ENCODE results near the gene DDX24.
A peak's percentile ranks its signal among the peaks of the same experiment; 100 is the strongest.

DDX24 gene

DNA sequence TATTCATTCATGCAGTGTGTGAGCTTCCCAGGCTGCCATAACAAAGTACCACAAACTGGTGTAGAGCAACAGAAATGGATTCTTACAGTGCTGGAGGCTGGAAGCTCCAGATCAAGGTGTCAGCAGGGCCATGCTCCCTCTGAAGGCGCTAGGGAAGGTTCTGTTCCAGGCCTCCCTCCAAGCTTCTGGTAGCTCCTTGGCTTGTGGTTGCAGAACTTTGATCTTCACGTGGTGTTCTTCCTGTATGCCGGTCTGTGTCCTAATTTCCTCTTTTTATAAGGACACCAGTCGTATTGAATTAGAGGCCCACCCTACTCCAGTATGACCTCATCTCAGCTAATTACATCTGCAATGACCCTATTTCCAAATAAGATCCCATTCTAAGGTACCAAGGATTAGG, 51.7 kb downstream of the DDX24 start:
- no peak for DNase-seq

DNA sequence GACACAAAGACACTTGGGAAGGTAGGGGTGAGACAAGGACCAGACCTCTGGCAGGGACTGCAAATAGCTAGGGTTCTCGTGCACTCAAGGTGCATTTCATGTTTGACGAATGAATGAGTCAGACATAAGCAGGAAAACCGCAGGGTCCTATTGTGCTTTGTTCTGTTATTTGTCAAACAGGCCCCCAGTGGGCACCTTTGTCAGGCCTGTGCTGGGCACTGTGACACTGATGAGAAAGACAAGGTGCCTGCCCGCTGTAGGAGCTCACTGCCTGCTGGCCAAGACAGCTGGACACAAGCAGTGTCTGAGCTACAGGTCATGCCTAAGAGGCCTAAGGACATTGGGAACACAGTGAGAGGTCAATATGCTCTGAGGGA, 52.6 kb downstream of the DDX24 start:
- DNase-seq, result peak; percentile 48

- DNase-seq, result no peak
Observed at GRCh38 chr14:94027566-94028449, 53.2 kb downstream of the DDX24 start.

- DNase-seq, result no peak
Observed at GRCh38 chr14:94026889-94027469, 54.0 kb downstream of the DDX24 start.

DNA sequence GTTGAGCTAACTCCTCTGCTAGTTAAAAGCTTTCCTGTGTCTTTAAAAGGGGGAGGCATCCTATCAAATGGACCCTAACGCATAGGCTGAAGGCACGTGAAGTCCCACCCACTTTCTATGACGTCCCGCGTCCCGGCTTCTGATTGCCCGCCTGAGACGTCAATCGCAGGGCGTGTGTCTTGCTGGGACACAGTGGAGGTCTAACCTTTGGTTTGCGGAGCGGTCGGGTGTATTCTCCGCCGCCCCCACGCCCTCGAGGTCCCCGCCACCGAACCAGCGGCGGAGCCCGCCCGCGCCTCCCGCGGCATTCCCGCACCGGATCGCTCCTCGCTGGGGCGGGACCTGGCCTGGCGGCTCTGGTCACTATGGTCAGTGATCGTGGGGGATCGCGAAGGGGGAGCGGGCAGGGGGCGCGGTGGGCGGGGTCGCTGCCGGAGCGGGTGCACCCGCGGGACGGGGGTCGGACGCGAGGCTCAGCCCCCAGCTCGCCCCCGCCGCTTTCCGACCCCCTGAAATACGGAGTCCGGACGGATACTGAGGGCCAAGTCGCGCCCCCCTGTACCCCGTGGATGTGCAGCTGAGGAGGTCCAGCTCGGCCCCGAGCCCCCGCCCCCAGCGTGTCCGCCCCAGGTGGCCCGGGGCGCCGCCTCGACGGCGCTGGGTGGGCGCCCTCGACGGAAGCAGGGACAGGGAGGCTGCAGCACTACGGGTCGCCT, 54.7 kb downstream of the DDX24 start, which contains the start of gene OTUB2:
OTUB2 (plus strand) TSS at position 168 of the 716 bp plus-strand sequence; CDS start at position 366, 198 bp downstream.
- DNase-seq, result peak; percentile 97

DNA sequence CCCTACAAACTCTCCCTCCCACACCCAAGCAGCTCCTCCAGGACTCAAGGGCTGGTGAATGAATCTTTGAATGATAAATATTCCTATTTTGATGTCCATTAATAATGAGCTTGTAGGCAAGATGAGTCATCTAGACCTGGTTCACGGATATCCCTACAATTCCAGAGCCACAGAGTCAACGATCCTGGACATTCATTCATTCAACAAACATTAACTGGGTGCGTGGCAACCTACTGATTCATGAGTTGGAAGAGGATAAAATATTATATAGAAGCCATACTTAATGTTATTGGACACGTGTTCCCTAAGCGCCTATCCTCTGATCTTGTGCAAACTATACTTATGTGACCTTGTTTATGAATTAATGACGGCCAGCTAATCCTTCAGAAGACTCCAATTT, 55.3 kb downstream of the DDX24 start:
- DNase-seq, result no peak

DNA sequence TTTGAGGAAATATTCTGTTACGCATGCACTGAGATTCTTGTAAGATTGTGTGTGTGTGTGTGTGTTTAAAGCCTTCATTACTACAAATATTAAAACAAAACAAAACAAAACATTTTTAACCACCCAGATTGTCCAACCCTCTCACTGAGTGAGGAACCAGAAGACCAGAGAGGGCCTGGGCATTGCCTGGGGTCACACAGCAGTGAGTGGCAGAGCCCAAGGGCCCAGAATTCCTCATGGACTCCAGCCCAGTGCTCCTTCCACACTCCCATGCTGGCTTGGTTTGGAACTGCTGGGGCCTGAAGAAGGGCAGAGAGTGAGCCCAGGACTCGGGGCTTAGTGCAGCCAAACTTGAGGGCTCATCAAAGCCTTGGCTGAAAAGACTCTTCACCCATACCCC, 56.5 kb downstream of the DDX24 start:
- DNase-seq, result no peak

DNA sequence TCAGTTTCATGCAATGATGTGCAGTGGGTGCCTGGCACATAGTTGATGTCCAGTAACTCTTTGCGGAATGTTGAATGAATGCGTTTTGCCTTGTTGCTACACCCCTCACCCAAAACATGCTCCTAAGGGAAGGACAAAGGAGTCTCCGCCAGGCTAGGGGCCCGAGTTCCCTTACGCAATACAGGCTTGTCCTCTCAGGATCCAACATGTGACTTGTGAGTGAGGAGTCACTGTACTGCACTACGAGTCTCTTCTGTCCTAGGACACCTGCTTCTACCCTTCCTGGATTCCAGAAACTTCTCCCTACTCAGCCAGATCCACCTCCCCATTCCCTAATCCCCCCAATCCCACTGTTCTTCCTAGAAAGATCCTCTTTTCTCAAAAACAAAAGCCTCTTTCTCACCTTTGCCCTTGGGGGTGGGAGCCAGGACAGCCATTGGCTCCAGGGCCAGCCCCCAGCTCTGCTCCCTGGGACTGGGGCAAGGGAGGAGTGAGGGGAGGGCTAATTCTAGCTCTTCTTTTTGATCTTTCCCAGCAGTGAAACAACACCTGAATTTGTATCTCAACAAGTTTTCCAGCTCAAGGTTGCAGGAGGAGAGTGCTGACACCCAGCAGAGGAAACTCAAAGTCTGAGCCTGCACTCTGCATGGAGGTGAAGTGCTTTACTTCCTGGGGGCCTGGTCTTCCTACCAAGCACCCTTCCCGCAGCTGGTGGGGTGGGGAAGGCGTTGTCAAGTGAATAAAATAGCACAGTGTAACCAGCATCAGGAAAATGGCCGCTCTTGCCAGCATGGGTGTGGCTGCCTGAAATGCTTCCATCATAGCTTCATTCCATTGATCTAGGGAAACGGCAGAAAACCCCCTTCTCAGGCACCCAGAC, 58.2 kb downstream of the DDX24 start:
- no peak for DNase-seq

DNA sequence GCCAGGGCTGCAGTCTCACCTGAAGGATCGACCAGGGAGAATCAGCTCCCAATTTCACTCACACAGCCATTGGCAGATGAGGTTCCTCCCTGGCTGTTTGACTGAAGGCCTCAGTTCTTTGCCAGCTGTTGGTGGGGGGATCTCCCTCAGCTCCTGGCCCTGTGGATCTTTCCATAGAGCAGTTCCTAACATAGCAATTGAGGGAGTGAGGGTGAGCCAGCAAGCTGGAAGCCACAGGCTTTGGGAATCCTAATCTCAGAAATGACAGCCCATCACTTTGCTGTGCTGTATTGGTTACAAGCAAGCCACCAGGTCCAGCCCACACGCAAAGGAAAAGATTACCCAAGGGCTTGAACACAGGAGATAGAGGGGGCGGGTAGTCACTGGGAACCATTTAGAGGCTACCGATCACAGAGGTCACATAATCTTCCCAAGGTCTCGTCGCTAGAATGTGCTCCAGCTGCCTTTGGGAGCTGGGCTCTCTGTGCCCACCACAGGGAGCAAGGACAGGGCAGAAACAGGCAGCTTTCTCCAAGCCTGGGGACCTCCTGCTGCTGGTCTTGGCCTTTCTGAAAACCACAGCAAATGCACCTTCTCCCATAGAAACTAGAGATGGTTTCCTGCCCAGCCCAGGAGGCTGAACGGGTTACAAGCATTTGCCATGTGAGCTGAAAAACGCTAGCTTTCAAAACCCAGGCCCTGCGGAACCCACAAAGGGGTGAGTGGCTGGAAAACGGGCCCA, 59.4 kb downstream of the DDX24 start:
- DNase-seq, result peak; percentile 27

- DNase-seq, result no peak
Observed at GRCh38 chr14:94021001-94021400, 60.0 kb downstream of the DDX24 start.

GRCh38 chr14:94020267-94020666, 60.7 kb downstream of the DDX24 start:
- DNase-seq, result no peak

DNA sequence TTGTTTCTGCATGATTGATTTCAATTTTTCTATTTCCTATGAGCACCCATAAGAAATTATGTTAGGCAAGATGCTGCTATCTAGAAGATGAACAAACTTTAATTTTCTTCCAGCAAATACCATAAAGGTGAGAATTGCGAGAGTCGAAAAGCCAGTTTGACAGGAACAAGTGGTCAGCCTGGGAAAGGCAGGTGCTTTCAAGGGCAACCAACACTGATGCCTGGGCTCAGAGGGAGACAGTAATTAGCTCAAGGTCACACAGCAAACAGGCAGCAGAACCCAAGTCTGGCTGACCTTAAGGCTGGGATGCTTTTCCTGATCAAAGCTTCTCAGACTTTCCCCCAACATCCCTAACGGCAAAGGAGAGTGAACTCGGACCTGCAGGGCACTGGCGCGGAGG, 61.7 kb downstream of the DDX24 start:
- DNase-seq, result no peak

DNA sequence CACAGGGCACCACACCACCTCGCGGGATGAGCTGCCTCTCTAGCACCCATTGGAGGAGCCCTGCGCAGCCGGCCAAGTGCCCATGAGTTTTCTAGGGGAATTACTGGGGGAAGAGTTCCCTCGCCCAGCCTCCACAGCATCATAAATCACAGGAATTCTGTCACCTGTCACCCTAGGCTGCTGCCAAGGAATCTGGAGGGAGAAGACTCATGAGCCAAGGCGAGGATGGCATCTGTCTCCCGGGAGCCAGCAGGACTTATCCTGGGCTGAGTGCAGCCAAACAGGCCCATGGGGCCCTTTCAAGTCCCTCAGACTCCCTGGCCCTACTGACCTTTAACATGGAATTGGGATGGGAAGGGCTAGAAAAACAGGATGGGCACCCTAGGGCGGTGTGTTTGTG, 62.7 kb downstream of the DDX24 start:
- no peak for DNase-seq

GRCh38 chr14:94016446-94016976, 64.5 kb downstream of the DDX24 start:
- DNase-seq, result no peak

- DNase-seq, result no peak
Observed at GRCh38 chr14:94015223-94015622, 65.8 kb downstream of the DDX24 start.

DNA sequence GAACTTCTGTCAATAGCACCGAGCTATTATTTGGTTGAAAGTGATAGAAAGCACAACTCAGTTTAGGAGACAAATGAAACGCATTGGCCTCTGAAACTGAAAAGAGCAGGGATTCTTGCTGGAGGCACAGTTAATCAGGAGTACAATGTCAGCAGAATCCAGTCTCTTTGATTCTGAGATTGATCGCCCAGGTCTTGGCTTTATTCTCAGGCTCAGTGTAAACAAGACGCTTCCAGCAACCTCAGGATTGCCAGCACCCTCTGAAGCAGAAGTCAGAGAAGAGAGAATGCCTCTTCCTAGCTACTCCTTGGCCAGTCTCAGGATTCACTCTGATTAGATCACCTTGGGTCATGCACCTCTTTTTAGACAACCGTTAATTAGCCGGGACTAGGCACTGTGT, 66.6 kb downstream of the DDX24 start:
- DNase-seq, result no peak

DNA sequence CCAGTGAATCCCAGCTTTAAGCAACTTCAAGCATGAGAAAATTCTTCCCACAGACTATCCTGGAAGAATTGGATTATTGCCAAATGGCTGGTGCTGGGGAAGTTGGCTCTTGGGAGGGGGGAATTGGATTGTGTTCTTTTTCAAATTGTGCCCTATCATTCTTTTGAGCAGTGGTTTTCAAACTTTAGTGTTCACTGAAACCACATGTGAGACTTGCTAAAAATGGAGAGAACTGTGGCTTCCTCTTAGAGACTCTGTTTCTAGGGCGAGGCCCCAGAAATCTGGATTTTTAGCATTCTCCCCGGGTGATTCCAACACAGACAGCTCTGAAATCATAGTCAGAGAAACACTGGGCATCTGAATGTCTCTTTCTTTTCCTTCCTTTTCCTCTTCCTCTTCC, 69.2 kb downstream of the DDX24 start:
- no peak for DNase-seq

DNA sequence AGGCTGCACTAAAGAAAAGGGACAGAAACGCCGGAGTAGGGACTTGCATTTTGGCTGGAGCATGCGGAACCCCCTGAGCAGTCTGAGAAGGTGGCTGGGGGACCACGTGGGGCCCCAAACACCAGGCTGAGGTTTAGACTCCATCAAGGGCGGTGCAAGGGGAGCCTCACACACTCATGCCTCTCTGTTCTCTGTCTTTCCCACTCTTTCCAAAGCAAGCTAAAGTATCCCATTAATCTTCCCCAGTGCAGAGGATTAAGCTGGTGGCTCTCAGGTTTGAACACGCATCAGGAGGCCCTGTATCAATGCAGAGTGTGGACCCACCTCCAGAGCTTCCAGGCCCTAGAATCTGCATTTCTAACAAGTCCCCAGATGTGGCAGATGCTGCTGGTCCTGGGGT, 70.4 kb downstream of the DDX24 start:
- DNase-seq, result no peak

GRCh38 chr14:94009767-94010166, 71.2 kb downstream of the DDX24 start:
- no peak for DNase-seq

GRCh38 chr14:94008234-94008633, 72.8 kb downstream of the DDX24 start:
- peak; percentile 14 for DNase-seq

GRCh38 chr14:94005324-94006073, 75.5 kb downstream of the DDX24 start:
- DNase-seq, result peak; percentile 34

Measured in activated naive CD4-positive, alpha-beta T cell treated with Interleukin-2 at 50 U/mL for 16 hours (primary cell).